HG03558 (cell line): ENCODE measurements around the gene LAMA2.
"Not testable (repeated sequence)": the region's sequence is repeated elsewhere in the genome, so short reads cannot be mapped to it uniquely, and the experiment has no call there.

ENCODE experiments used
- ATAC-seq: cut with Tn5 transposase; IDR thresholded peaks from one replicate; pipeline ENCODE4 v1.9.1; 2021; ENCODE audit warnings: moderate number of reproducible peaks; ENCODE audit not compliant: unreplicated experiment; ENCODE audit errors: extremely low read depth

The LAMA2 gene

DNA sequence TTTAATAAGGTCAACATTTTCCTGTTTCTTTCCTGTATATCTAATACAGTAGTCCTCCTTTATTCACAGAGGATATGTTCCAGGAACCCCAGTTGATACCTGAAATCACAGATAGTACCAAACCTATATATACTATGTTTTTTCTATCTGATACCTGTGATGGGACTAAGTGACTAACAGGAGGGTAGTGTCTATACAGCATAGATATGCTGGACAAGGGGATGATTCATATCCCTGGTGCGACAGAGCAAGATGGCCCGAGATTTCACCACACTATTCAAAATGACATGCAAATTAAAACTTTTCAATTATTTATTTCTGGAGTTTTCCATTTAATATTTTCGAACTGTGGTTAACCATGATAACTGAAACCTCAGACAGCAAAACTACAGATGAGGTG lies 281.1 kb downstream of the LAMA2 start:
- ATAC-seq: no peak

DNA sequence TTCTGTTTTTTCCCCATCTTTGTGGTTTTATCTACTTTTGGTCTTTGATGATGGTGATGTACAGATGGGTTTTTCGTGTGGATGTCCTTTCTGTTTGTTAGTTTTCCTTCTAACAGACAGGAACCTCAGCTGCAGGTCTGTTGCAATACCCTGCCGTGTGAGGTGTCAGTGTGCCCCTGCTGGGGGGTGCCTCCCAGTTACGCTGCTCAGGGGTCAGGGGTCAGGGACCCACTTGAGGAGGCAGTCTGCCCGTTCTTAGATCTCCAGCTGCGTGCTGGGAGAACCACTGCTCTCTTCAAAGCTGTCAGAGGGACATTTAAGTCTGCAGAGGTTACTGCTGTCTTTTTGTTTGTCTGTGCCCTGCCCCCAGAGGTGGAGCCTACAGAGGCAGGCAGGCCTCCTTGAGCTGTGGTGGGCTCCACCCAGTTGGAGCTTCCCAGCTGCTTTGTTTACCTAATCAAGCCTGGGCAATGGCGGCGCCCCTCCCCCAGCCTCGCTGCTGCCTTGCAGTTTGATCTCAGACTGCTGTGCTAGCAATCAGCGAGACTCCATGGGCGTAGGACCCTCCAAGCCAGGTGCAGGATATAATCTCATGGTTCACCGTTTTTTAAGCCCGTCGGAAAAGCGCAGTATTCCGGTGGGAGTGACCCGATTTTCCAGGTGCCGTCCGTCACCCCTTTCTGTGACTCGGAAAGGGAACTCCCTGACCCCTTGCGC lies 289.5 kb downstream of the LAMA2 start:
- not testable (repeated sequence) for ATAC-seq

DNA sequence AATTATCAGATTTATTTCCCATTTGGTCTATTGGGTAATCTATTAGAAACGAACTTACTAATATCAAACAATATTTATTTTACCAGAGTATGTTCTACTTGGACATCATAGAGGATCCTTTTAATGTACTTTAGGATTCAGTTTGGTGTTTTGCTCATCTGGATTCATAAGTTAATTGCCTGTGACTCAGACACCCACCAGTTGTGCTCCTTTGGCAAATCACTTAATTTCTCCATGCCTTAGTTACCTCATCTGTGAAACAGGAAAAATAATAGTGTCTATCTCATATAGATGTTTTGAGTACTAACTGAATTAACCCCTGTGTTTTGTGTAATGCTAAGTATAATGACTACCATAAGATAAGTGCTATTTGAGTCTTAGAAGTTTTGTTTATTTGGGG lies 292.1 kb downstream of the LAMA2 start:
- no peak for ATAC-seq

DNA sequence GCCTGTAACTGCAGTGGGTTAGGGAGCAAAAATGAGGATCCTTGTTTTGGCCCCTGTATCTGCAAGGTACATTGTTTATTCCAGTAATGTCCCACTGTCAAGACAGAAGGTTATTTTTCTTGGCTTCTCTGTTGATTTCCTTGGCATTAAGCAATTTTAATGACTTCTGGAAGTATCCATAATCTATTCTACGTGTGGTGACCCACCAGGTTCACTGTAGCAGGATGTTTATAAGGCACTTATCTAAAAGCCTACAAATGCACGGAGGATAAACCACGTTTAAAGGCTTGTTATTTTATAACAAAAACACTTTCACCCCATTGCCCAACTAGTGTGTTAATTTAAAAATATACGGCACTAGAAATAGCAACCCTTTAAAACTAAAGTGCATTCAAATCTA lies 294.9 kb downstream of the LAMA2 start:
- no peak for ATAC-seq

DNA sequence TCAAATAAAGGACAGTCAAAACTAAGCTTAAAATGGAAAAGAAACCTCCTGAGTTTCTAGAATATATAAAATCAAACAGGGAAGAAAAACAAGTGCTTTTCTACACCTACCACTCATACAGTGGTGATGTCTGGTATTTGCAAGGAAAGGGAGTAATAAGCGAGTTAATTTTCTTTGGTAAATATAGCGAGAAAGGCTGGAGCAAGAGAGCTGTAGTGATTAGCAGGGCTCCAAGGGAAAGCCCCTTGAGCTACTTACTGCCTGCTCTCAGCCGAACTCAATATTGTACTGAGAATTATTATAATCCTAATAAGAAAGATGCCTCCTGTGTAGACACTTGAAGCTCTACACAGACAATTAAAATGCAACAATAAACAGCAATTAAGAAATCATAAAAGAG lies 296.3 kb downstream of the LAMA2 start:
- ATAC-seq: no peak

DNA sequence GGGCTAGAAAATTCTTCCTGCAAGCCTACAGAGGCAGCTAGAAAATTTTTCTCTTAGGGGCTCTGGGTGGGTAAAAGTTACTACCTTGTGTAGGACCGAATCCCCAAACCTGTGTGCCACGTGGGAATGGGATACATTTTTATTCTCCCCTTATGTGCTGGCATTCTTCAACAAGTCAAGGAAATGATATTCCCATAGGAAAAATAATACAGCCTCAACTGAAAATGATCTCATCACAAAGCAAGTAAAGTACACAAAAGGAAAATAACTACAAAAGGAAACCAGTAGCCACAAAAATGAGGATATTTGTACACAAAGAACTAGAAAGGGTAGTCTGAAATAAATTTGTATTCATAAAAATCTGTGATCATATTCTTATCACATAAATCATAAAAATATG lies 298.1 kb downstream of the LAMA2 start:
- ATAC-seq: no peak

DNA sequence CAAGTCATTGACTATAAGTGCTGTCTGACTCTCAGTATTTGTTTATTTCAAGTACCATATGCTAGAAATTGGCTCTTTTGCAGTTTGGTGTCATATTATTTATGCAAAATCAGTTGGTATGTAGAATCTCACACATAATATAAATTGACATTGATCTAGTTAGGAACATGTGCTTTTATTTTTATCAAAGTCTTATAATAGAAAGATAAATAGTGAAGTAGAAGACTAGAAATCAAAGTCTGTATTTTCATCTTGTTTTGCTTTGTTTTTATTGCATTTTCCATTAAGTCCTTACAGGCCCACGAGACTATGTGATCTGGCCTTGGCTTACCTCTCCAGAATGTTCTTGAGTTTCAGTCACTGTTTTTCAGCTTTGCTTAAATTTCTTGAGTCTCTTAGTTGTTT lies 300.3 kb downstream of the LAMA2 start:
- ATAC-seq: no peak

DNA sequence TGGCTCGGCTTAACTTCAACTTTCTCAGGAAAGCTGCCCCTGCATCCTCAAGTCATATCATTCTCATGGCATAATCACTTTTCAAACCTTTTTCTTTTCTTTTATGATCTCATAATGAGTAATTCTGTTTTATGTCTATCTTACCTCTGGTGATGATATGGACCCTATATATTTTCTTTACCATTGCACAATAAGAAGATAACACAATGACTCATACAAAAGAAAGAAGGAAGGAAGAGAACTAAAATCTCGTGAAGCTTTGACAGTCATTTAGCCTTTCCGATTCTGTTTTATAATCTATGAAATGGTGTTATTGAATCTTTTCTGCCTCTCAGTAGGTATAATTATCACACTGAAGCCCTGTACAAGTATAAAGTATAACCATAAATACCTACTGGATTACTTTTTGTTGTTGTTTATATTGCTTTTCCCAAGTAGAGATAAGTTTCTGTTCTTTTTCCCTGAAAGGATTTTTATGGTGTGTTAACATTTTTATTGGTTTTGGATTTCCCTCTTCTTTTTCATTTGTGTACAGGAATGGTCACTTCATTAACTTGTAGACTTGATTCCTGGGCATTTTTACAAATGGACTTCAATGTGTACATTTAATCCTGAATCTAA lies 300.9 kb downstream of the LAMA2 start:
- ATAC-seq: no peak

DNA sequence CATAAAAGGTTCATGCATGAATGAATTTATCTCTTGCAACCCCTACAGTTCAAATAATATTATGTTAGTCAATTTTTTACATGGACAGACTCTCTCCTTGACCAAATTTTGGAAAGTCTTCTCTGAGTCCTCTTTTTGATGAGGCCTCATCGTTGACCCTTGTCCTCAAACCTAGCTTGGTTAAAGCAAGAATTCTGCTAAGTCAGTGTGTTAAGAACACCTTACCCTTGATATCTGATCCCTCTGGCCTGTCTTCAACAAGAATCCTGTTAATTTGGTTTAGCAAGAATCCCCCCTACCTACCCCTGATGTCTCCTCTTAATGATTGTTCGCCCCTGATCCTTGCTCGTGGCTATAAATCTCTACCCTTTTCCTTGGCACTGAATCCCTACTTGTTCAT lies 301.4 kb downstream of the LAMA2 start:
- no peak for ATAC-seq

DNA sequence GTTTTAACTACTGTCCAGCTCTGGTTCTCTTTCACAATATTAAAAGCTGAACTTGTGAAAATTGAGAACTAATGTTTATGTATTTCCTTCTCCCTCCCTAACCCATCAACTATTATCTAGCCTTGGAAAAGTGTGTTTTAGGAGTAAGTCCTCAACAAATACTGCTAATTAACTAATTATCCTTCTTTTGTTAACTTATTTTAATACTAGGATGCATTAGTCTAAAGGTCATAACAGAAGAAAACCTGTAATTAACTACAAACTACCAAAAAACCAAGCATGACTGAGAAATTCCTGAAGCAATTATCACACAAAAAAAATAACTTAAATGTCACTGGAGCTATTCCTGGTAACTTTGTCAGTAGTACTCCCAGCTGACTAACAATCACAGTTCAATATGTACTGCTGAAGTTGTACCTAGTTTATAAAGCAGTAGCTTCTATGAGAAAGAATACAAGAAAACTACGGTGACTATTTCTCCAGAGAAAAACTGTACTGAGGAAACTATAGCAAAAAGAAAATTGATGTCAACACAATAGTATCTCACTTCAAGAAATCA lies 301.9 kb downstream of the LAMA2 start:
- no peak for ATAC-seq

DNA sequence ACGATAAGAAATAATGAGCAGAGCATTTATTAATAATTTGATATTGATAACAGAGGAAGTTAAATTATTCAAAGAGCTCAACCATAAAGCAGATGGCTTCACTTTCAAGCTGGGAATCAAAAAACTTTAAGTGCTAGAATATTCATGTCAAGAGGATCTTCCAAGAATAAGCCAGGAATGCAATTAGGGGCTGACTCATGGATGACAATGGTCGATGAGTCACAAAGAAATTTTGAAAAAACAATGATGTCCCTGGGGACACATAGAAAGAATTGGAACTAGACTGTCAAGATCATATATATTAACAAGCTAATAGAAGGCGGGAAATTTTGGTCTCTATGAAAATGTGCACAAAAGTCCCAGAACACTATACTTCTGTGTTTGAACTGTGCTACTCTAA lies 304.1 kb downstream of the LAMA2 start:
- no peak for ATAC-seq

DNA sequence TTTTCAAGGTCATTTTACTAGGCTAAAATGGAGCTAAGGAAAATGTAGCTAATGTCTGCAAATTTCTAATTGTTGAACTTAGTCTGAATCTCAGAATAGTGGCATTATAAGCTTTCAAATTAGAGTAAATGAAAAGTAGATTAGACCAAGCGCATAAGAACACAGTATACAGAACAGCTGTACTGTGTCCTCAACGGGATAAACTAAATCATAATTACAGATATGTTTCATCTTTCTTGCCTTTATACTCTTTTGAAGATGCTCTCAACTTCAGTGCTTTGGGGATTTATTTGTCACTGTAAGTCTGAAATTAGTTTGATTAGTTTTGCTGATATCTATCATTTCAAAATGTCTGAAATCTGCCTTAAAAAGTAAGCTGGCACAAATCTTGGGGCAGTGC lies 305.4 kb downstream of the LAMA2 start:
- no peak for ATAC-seq

DNA sequence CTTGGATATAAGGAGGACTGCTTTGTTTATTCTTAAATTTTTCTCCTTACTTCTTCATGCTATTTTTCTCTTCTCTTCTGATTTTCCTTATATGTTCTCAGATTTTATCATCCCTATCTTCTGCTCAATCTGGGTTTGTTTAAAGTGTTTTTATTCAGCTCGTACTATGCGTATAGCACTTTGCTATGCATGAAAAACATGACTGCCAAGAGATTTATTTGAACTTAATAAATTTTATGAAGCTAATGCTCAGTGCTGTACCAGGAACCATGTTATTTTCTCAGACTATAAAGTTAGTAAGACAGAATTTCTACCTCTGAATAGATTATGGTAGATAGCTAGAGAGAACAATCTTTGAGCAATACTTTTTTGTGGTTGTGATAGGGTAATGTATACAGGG lies 305.9 kb downstream of the LAMA2 start:
- ATAC-seq: no peak

DNA sequence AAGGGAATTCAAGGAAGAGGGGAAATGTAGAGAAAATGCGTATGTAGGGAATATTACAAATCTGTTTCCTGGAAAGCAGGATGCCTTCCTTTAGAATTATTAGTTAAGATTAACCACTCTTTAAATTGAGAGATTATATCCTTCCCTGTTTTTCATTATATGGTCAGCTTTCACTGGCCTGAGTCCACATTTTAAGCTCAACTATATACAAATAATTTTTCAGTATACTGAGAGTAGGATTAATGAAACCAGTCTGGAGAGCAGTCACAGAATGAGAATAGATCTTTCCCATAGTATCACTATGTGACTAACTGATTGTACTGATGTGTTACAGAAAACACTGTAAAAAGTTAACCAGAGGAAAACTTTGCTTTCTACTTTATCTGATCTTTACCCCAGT lies 306.3 kb downstream of the LAMA2 start:
- ATAC-seq: no peak

DNA sequence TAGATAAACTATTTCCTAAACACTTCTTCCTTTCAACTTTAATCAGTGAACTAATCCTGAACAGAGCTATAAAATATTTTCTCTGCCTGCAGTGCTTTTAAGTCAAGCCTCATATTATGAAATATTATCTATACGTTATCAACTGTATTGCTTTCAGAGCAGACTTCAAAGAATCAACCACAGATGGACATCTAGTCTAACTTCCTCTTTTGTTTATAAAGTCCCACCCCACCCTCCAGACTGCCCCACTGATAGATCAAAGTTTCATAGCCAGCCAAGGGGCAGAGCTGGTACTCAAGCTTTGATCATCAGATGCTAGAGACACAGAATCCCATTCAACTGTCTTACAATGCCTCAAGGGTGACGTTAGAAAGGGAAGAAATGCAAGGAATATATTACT lies 308.3 kb downstream of the LAMA2 start:
- no peak for ATAC-seq

DNA sequence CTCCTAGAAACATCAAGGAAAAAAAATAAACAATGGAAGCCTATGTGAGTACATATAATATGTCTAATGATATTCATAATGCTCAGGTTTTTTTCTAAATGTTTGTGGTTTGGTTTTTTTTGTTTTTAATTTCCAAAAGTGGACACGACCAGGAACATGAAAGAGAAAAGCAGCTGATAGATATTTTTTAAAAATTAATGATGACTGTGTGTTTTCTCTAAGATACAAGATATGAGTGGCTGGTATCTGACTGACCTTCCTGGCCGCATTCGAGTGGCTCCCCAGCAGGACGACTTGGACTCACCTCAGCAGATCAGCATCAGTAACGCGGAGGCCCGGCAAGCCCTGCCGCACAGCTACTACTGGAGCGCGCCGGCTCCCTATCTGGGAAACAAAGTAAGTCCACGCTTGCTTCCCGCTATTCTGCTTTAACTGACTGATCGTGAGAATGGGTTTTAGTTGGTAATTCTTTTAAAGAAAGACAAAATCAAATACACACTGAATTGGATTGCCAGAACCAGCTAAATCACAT lies 309.6 kb downstream of the LAMA2 start:
- no peak for ATAC-seq

DNA sequence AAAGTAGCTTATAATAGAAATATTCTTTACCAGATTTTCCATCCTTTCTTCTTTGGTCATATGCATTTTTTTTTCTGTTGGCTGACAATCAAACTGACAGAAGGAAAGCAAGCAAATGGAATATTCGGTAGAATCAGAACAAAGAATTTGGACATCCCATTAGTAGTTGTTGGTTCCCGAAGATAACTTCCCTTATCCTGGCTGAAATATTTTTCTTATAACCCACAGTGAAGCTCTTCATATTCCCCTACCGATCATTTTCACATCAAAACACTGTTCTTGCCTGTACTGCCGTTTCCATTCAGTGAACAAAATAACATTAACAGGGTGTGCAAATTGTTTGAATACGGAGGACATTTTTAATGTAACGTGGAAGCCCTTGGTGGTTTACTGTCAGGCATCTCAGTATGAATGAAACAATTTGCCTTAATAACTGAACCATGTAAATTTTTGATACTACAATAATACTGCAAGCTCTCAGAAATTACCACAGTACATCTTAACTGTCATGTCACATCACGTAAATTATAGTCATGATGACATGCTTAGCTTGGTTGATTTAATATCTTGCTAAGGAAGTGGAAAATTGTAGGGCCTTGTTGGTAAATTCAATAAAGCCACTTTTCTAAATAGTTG lies 311.5 kb downstream of the LAMA2 start:
- no peak for ATAC-seq

DNA sequence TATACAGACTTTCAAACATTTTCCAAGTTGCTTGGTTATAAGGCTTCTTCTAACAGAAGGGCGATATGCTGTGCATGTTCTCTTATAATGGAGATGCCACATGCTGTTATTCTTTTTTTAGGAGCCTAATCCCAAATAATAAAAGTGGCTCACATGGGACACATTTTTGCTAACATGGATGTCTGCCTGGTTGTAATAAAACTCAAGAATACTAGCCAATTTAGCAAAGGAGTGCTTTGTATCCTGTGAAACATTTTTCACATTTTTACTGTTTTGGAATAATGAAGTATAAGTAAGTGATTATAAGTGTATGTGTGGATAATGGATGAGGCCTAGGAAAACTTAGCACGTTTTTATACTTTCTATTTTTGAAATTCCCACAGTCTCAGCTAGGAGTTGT lies 312.2 kb downstream of the LAMA2 start:
- no peak for ATAC-seq

DNA sequence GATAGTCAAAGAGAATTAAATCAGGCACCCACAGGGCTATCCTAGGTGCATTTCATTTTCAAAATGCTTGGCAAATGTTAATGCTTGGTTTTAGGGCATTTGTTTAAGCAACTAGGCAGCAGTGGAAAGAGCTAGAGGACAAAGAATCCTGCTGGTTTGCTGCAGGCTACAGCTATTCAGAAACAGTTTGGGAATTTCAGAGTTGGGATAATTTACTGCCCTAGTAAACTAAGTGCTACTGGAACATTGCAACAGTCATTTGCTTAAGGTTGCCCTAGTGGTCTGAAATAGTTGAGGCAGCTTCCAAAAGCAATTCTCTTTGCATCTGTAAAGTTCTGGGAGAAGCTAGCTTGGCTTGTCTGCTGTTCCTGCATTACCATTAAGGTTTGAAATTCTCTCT lies 312.7 kb downstream of the LAMA2 start:
- ATAC-seq: no peak

DNA sequence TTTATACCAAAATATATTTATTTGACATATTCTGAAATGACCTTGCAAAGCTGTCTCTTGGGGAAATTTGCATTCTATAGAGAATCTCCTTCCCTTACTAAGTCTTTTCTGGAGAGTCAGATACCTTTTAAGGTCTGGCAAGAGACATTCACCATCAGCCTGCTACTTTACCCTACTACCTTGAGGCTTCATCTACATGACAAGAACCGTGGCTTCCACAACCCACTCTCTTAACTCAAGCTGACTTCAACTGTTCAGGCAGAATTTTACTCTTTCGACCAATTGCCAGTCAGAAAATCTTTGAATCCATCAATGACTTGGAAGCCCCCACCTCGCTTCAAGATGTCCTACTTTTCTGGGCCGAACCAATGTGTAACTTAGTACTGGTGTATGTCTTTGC lies 314.2 kb downstream of the LAMA2 start:
- ATAC-seq: no peak

DNA sequence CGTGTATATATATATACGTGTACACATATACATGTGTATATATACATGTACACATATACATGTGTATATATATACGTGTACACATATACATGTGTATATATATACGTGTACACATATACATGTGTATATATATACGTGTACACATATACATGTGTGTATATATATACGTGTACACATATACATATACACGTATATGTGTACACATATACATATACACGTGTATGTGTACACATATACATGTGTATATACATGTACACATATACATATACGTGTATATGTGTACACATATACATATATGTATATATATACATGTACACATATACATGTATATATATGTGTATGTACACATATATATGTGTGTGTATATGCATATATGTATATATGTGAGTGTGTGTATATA lies 317.2 kb downstream of the LAMA2 start:
- ATAC-seq: no peak
